Lung (tissue), 12 donors: Measurements from ENCODE around the gene ASMTL. TPM values are rescaled to one million over a fixed set of nuclear protein-coding genes. Genes with fewer than 3 reads are reported as not detected.
A peak's percentile ranks its signal among the peaks of the same experiment; 100 is the strongest.

Source experiments
- ATAC-seq: fragments of 200-7000 bp; cut with Tn5 transposase; one replicate; pipeline ENCODE4 v1.9.1; 2020; ENCODE audit warnings: moderate number of reproducible peaks; ENCODE audit not compliant: insufficient read depth, low FRiP score
- DNase-seq, 3 donors: peaks; one replicate each; pipeline ENCODE4 v3.0.0-alpha.2; 2013 to 2017
- H3K27ac ChIP-seq, 2 donors: one replicate each; pipeline ENCODE4 v1.5.1; 2013; ENCODE audit warnings: mild to moderate bottlenecking in 2 of 2, moderate library complexity in 2 of 2, control low read depth in 1 of 2, inconsistent platforms in 1 of 2, low read depth in 1 of 2, low read length in 1 of 2
- H3K27me3 ChIP-seq, 3 donors: one replicate each; pipeline ENCODE4 v1.5.1; 2013; ENCODE audit warnings: low read length in 2 of 3; ENCODE audit not compliant: control insufficient read depth in 3 of 3, insufficient read depth in 3 of 3
- H3K36me3 ChIP-seq, 4 donors: one replicate each; pipeline ENCODE4 v1.5.1; 2013; ENCODE audit warnings: low read length in 4 of 4, mild to moderate bottlenecking in 1 of 4, moderate library complexity in 1 of 4; ENCODE audit not compliant: control insufficient read depth in 4 of 4, insufficient read depth in 4 of 4
- H3K4me1 ChIP-seq, 5 donors: one replicate each; pipeline ENCODE4 v1.5.1; 2013; ENCODE audit warnings: low read length in 5 of 5, mild to moderate bottlenecking in 2 of 5, moderate library complexity in 1 of 5; ENCODE audit not compliant: control insufficient read depth in 5 of 5, insufficient read depth in 5 of 5
- H3K4me3 ChIP-seq: one replicate; pipeline ENCODE4 v1.5.1; 2013; ENCODE audit warnings: mild to moderate bottlenecking, control low read depth, moderate library complexity
- H3K9ac ChIP-seq, 2 donors: one replicate each; pipeline ENCODE4 v1.5.1; 2013; ENCODE audit warnings: low read length in 2 of 2, control low read depth in 1 of 2; ENCODE audit not compliant: insufficient read depth in 1 of 2
- H3K9me3 ChIP-seq, 4 donors: one replicate each; pipeline ENCODE4 v1.5.1; 2013; ENCODE audit warnings: low read length in 3 of 4, mild to moderate bottlenecking in 1 of 4, moderate library complexity in 1 of 4; ENCODE audit not compliant: control insufficient read depth in 4 of 4, insufficient read depth in 3 of 4
- CTCF ChIP-seq: IDR thresholded peaks from 2 replicates; pipeline ENCODE4 v1.5.1; 2012; ENCODE audit warnings: mild to moderate bottlenecking; ENCODE audit errors: control extremely low read depth, extremely low read depth
- WGBS, 2 donors: extraction: QIAGEN DNeasy Blood & Tissue Kit; methylation state at CpG; one replicate each; pipeline ENCODE4 v1.1.7; 2013; 5-methylcytosine and 5-hydroxymethylcytosine counted together
- polyA plus RNA-seq, 2 donors: library from polyadenylated mRNA; stranded (reverse); fragments of 200-250 nt; gene quantifications; one replicate each; pipeline ENCODE4 v1.2.1, GENCODE V29; 2013
- total RNA-seq, 2 donors: library from RNA; depleted of rRNA in 1 of 2; stranded (reverse); fragments of >200 nt in 1 of 2; gene quantifications; one replicate each; pipeline ENCODE4 v1.2.1, GENCODE V29; 2014 to 2021
- donor health status: control.
- donor health status: control.
- donor health status: Bipolar disorder and iron deficiency.
- donor health status: healthy.
- donor health status: DM: yes; HTN: yes; CAD: no.

The ASMTL gene
- total and polyA plus RNA-seq, 4 donors: 12.3 to 29.4 (median 21.8) TPM

- DNase-seq: no peak
- peaks cover 0 to 25% (median 7%) of the 10 kb centered on the region in 5 donors for H3K4me1 ChIP-seq
- 52 to 58% methylated on average over 30 of the region's 30 CpGs for WGBS, 2 donors
Measured at GRCh38 chrX:1390621-1391369, 61.9 kb downstream of the ASMTL start.

GRCh38 chrX:1389993-1390285, 62.8 kb downstream of the ASMTL start:
- Histone ChIP-seq H3K27ac (no peak overlapping the region), H3K9ac (no peak overlapping the region), H3K4me3 (no peak overlapping the region), H3K9me3 (no peaks in the 10 kb centered on the region), H3K36me3 (peaks cover 44 to 64% (median 47%) of the 10 kb centered on the region in 4 donors), H3K4me1 (peaks cover 0 to 25% (median 7%) of the 10 kb centered on the region in 5 donors), H3K27me3 (no peaks in the 10 kb centered on the region)
- DNase-seq (no peak), ATAC-seq (no peak)
- TF ChIP-seq CTCF: no peak
- 93 to 94% methylated on average over 10 of the region's 10 CpGs for WGBS, 2 donors

More at GRCh38 chrX:1390621-1391369, 61.9 kb downstream of the ASMTL start:
- Histone ChIP-seq H3K4me3 (peak overlapping the region; percentile 80), H3K36me3 (peaks cover 36 to 55% (median 41%) of the 10 kb centered on the region in 4 donors), H3K27me3 (no peaks in the 10 kb centered on the region), H3K9me3 (no peaks in the 10 kb centered on the region), H3K9ac (peak overlapping the region; percentile 85 to 98), H3K27ac (peak overlapping the region; percentile 97 to 99)
- ATAC-seq: no peak
- no peak for TF ChIP-seq CTCF

- H3K9me3 ChIP-seq: no peaks in the 10 kb centered on the region
- 94 to 95% methylated on average over 51 of the region's 51 CpGs for WGBS, 2 donors
- peaks cover 0 to 24% (median 7%) of the 10 kb centered on the region in 5 donors for H3K4me1 ChIP-seq
- no peak overlapping the region for H3K4me3 ChIP-seq
- no peaks in the 10 kb centered on the region for H3K27me3 ChIP-seq
- H3K36me3 ChIP-seq: peaks cover 44 to 67% (median 50%) of the 10 kb centered on the region in 4 donors
- TF ChIP-seq CTCF: no peak
- ATAC-seq (no peak), DNase-seq (no peak)
- H3K9ac ChIP-seq: no peak overlapping the region
- no peak overlapping the region for H3K27ac ChIP-seq
Measured at GRCh38 chrX:1389181-1389992, 63.3 kb downstream of the ASMTL start.
